Mesodermal cell (in vitro differentiated cells): Measurements from ENCODE around the gene TAS2R43.
"Not testable (repeated sequence)": the region's sequence is repeated elsewhere in the genome, so short reads cannot be mapped to it uniquely, and the experiment has no call there.

ENCODE experiments used
- H3K27ac ChIP-seq: 2 replicates; pipeline ENCODE4 v1.7.0; 2013; ENCODE audit warnings: mild to moderate bottlenecking, low read depth, low read length, moderate library complexity; ENCODE audit not compliant: severe bottlenecking
- H3K36me3 ChIP-seq: 2 replicates; pipeline ENCODE4 v1.7.1; 2013; ENCODE audit warnings: mild to moderate bottlenecking, low read length, moderate library complexity; ENCODE audit not compliant: control insufficient read depth, insufficient read depth
- H3K4me1 ChIP-seq: one replicate; pipeline ENCODE4 v1.7.1; 2013; ENCODE audit warnings: mild to moderate bottlenecking, low read length; ENCODE audit not compliant: insufficient read depth, control insufficient read depth, poor library complexity, severe bottlenecking
- H3K4me3 ChIP-seq: 2 replicates; pipeline ENCODE4 v1.7.0; 2013; ENCODE audit warnings: low read length, control low read depth, mild to moderate bottlenecking; ENCODE audit not compliant: insufficient read depth, poor library complexity, severe bottlenecking; ENCODE audit errors: extremely low read depth
- H3K9me3 ChIP-seq: 2 replicates; pipeline ENCODE4 v1.7.1; 2013; ENCODE audit warnings: mild to moderate bottlenecking, low read length, moderate library complexity; ENCODE audit not compliant: control insufficient read depth
- WGBS, 2 experiments: methylation state at CpG; one replicate each; pipeline ENCODE4 v1.1.5; 2013; ENCODE audit warnings: missing lambda C conversion rate in 2 of 2; ENCODE audit not compliant: insufficient coverage in 2 of 2; 5-methylcytosine and 5-hydroxymethylcytosine counted together

TAS2R43 gene

GRCh38 chr12:11067514-11067913 is 24.6 kb downstream of the TAS2R43 start:
- Histone ChIP-seq H3K4me1 (no peaks in the 10 kb centered on the region), H3K36me3 (no peaks in the 10 kb centered on the region), H3K9me3 (no peaks in the 10 kb centered on the region), H3K4me3 (no peak overlapping the region), H3K27ac (no peak overlapping the region)
- 50% methylated on average over 2 of the region's 2 CpGs; no CpG with 5 or more reads in 1 of the 2 experiments for WGBS, 2 experiments

GRCh38 chr12:11062194-11062593 is 29.9 kb downstream of the TAS2R43 start, which contains the start of gene TAS2R46:
Gene TAS2R46 (minus strand): TSS chr12:11062294. CDS start chr12:11062294, 0 bp downstream.
- H3K36me3 ChIP-seq, H3K9me3 ChIP-seq, H3K27ac ChIP-seq, H3K4me1 ChIP-seq, H3K4me3 ChIP-seq: not testable (repeated sequence)
- 100% methylated on average over 1 of the region's 1 CpG; no CpG with 5 or more reads in 1 of the 2 experiments for WGBS, 2 experiments

- Histone ChIP-seq H3K27ac (no peak overlapping the region), H3K9me3 (no peaks in the 10 kb centered on the region), H3K4me1 (no peaks in the 10 kb centered on the region), H3K4me3 (no peak overlapping the region), H3K36me3 (no peaks in the 10 kb centered on the region)
Measured at GRCh38 chr12:11059784-11060183, 32.3 kb downstream of the TAS2R43 start.

GRCh38 chr12:11059041-11059440 is 33.1 kb downstream of the TAS2R43 start:
- no peak overlapping the region for H3K4me3 ChIP-seq
- H3K36me3 ChIP-seq: no peaks in the 10 kb centered on the region
- no peak overlapping the region for H3K27ac ChIP-seq
- WGBS, 2 experiments: 91% methylated on average over 3 of the region's 3 CpGs; no CpG with 5 or more reads in 1 of the 2 experiments
- no peaks in the 10 kb centered on the region for H3K4me1 ChIP-seq
- no peaks in the 10 kb centered on the region for H3K9me3 ChIP-seq

GRCh38 chr12:11055306-11055705 is 36.8 kb downstream of the TAS2R43 start:
- no peaks in the 10 kb centered on the region for H3K9me3 ChIP-seq
- no peak overlapping the region for H3K4me3 ChIP-seq
- WGBS, 2 experiments: no CpG with 5 or more reads among the region's 2 CpGs
- H3K36me3 ChIP-seq: peaks cover 6% of the 10 kb centered on the region
- no peak overlapping the region for H3K27ac ChIP-seq
- no peaks in the 10 kb centered on the region for H3K4me1 ChIP-seq

- not testable (repeated sequence) for H3K4me3 ChIP-seq, H3K4me1 ChIP-seq, H3K27ac ChIP-seq, H3K9me3 ChIP-seq
- H3K36me3 ChIP-seq: peaks cover 14% of the 10 kb centered on the region
- WGBS, 2 experiments: 87 to 100% methylated on average over 3 to 4 of the region's 7 CpGs
Measured at GRCh38 chr12:11049806-11050531, 42.1 kb downstream of the TAS2R43 start.

- not testable (repeated sequence) for H3K4me3 ChIP-seq, H3K27ac ChIP-seq, H3K36me3 ChIP-seq, H3K4me1 ChIP-seq, H3K9me3 ChIP-seq
- 100% methylated on average over 1 of the region's 2 CpGs for WGBS, 2 experiments
Measured at GRCh38 chr12:11041366-11041765, 50.7 kb downstream of the TAS2R43 start.
